ENCODE results near the gene SERTAD1.

GRCh38 chr19:40461669-40462221, 36.0 kb upstream of the SERTAD1 start:
- no peak for TF ChIP-seq EZH2phosphoT487 (IDR thresholded peaks at IDR 0.05)
- TF ChIP-seq, protein P1, sequence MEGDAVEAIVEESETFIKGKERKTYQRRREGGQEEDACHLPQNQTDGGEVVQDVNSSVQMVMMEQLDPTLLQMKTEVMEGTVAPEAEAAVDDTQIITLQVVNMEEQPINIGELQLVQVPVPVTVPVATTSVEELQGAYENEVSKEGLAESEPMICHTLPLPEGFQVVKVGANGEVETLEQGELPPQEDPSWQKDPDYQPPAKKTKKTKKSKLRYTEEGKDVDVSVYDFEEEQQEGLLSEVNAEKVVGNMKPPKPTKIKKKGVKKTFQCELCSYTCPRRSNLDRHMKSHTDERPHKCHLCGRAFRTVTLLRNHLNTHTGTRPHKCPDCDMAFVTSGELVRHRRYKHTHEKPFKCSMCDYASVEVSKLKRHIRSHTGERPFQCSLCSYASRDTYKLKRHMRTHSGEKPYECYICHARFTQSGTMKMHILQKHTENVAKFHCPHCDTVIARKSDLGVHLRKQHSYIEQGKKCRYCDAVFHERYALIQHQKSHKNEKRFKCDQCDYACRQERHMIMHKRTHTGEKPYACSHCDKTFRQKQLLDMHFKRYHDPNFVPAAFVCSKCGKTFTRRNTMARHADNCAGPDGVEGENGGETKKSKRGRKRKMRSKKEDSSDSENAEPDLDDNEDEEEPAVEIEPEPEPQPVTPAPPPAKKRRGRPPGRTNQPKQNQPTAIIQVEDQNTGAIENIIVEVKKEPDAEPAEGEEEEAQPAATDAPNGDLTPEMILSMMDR (IDR thresholded peaks at IDR 0.05), result no peak

Data from neural progenitor cell (in vitro differentiated cells).